Uterus (tissue), 2 donors: Measurements from ENCODE around the gene CCM2.

Experiments
- CTCF ChIP-seq, 4 experiments: fragments of 200-600 bp in 2 of 4; fragments of 450-650 bp in 2 of 4; sonication (generic) in 2 of 4; IDR thresholded peaks; one replicate each; pipeline ENCODE4 v1.5.1; 2016 to 2019; ENCODE audit warnings: antibody characterized with exemption in 4 of 4, mild to moderate bottlenecking in 2 of 4, moderate library complexity in 1 of 4
- POLR2A ChIP-seq, 2 donors: fragments of 450-650 bp; IDR thresholded peaks; one replicate each; pipeline ENCODE4 v1.6.1; 2016; ENCODE audit warnings: antibody characterized with exemption in 2 of 2, mild to moderate bottlenecking in 1 of 2, moderate library complexity in 1 of 2

GRCh38 chr7:45067582-45067981 is 67.6 kb downstream of the CCM2 start:
- no peak for TF ChIP-seq CTCF (IDR thresholded peaks at IDR 0.05)
- TF ChIP-seq POLR2A (IDR thresholded peaks at IDR 0.05): no peak
